Cardiac fibroblast (primary cell): ENCODE measurements around the gene CDKL5.

Experiments used
- DNase-seq, 2 donors: peaks; one replicate each; pipeline versions ENCODE4 v3.0.0 to v3.0.0-alpha.2; 2010; ENCODE audit warnings: low read depth in 2 of 2
- H3K4me3 ChIP-seq, 2 donors: replicated peaks in 1 of 2; 1 replicate in 1 of 2; 2 replicates in 1 of 2; pipeline ENCODE4 v1.5.1; 2011; ENCODE audit warnings: low read depth in 2 of 2, low read length in 2 of 2, mild to moderate bottlenecking in 2 of 2, moderate library complexity in 1 of 2
- CTCF ChIP-seq: IDR thresholded peaks from one replicate; pipeline ENCODE4 v1.5.1; 2011; ENCODE audit warnings: low read depth, mild to moderate bottlenecking, low read length, inconsistent platforms

The CDKL5 gene

DNA sequence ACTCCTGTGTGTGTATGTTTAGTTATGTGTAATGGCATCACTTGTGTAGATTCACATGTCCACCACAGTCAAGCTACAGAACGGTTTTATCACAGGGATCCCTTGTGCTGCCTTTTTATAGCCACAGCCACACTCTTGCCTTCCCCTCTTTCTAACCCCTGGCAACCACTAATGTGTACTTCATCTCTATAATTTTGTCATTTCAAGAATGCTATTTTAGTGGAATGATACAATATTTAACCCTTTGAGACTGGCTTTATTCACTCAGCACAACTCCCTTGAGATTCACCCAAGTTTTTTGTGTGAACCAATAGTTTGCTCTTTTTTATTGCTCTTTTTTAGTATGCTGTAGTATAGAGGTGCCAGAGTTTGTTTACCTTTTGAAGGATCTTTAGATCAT, 112.1 kb downstream of the CDKL5 start:
- no peak for DNase-seq
- no peak overlapping the region for H3K4me3 ChIP-seq
- no peak for TF ChIP-seq CTCF

DNA sequence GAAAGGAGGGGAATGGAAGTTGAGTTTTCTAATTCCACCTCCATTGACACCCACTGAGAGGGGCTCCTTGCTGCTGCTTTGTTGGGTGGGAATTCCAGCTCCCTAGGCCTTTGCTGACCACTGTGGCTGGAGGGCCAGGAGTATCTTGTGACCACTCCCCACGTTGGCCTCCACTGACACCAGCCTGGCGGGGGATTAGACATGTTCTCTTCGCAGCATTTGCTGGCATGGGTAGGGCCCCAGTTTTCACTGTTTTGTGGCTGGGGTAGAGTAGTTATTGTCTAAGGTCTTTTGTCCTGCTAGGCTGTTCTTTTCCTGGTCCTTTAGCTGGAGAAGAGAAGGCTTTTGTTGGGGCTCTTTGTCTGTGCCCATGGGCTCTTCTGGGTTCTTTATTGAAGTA, 116.7 kb downstream of the CDKL5 start:
- no peak for DNase-seq
- H3K4me3 ChIP-seq, result no peak overlapping the region
- TF ChIP-seq CTCF, result no peak

DNA sequence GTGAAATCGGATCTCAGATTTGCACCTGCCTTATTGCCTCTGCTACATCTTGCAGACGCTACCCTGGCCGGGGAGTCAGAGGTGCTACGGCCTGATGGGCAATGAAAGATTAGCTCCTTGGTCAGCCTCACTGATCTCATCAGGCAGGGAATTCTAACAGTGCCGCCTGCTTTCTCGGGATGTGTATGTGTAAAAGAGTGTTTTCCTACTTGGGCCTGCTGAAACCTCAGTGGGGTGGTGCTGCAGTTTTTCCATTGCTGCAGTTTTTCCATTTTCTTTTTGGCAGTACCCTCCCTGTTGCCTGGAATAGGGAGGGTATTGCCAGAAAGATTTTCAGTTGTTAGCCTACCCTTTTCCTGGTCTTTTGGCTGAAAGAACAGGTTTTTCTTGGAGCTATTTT, 117.5 kb downstream of the CDKL5 start:
- TF ChIP-seq CTCF, result no peak
- DNase-seq, result no peak
- H3K4me3 ChIP-seq, result no peak overlapping the region

DNA sequence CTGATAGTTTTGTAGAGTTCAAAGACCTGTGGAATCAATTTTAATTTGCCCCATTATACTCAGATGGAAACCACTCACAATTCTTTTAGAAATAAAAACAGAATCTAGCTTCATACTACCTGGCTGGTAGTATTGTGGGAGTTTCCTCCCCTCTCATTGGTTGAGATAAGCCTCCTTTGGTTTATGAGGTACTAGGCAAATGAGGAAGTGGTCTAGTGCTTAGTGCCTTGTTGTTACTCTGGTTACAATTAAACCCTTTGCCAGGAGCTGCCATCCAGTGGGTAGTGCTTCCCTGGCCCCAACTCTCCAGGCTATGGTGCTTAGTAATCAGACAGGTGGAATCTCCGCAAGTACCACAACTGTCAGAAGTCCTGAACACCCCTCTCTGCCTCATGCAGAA, 118.3 kb downstream of the CDKL5 start:
- no peak for DNase-seq
- no peak overlapping the region for H3K4me3 ChIP-seq
- TF ChIP-seq CTCF, result no peak

- no peak overlapping the region for H3K4me3 ChIP-seq
- no peak for DNase-seq
- TF ChIP-seq CTCF, result no peak
Measured at GRCh38 chrX:18545771-18546170, 120.4 kb downstream of the CDKL5 start.

GRCh38 chrX:18548996-18549395, 123.6 kb downstream of the CDKL5 start:
- TF ChIP-seq CTCF, result no peak
- H3K4me3 ChIP-seq, result no peak overlapping the region
- peak in 1 of 2 donors; percentile 18 for DNase-seq

DNA sequence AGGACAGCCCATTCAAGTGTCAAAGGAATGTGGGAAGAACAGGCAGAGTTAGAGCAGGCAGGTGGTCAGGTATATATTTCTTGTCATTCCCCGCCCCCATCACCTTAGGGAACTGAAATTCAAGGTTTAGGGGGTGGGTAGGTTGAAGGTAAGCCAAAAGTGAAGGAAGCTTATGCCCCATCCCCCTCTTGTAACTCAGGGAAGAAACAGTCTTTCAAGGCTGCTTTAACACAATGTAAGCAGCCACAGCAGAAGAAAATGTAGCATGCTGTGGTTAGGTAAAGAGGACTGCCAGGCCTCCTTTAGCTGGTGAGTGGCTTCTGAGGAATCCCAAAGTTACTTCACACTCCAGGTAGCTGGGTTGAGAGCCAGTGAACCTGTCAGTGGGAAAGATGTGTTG, 124.2 kb downstream of the CDKL5 start:
- TF ChIP-seq CTCF, result no peak
- DNase-seq, result no peak
- H3K4me3 ChIP-seq, result no peak overlapping the region
